GM12878 (cell line): ENCODE results near the gene RNU6-1. TPM values are rescaled to one million over a fixed set of nuclear protein-coding genes. Genes with fewer than 3 reads are reported as not detected.

Experiments used
- ATF2 ChIP-seq: IDR thresholded peaks from 2 replicates; pipeline ENCODE4 v1.6.1; 2012; ENCODE audit warnings: low read length, inconsistent platforms
- BMI1 ChIP-seq: fragments of 450-650 bp; IDR thresholded peaks from 2 replicates; pipeline ENCODE4 v1.6.1; 2016; ENCODE audit warnings: mild to moderate bottlenecking, moderate library complexity, borderline replicate concordance
- CHD2 ChIP-seq: IDR thresholded peaks from 2 replicates; pipeline ENCODE4 v1.6.1; 2011; ENCODE audit warnings: low read depth, low read length, improper control_type of control experiment, borderline replicate concordance
- CUX1 ChIP-seq: IDR thresholded peaks from 2 replicates; pipeline ENCODE4 v1.6.1; 2012; ENCODE audit warnings: improper control_type of control experiment, low read depth, low read length; ENCODE audit not compliant: insufficient replicate concordance
- E2F8 ChIP-seq: fragments of 450-650 bp; IDR thresholded peaks from 2 replicates; pipeline ENCODE4 v1.6.1; 2018; ENCODE audit warnings: mild to moderate bottlenecking, low read depth, moderate library complexity; ENCODE audit not compliant: partially characterized antibody
- FOXK2 ChIP-seq: fragments of 450-650 bp; IDR thresholded peaks from 2 replicates; pipeline ENCODE4 v1.6.1; 2017; ENCODE audit warnings: mild to moderate bottlenecking, moderate library complexity
- IKZF1 ChIP-seq: fragments of 450-650 bp; conservative IDR thresholded peaks from 2 replicates; pipeline ENCODE4 v1.6.1; 2017; ENCODE audit warnings: antibody characterized with exemption, mild to moderate bottlenecking
- MEF2B ChIP-seq: fragments of 450-650 bp; IDR thresholded peaks from 2 replicates; pipeline ENCODE4 v1.6.1; 2018; ENCODE audit warnings: mild to moderate bottlenecking, moderate library complexity; ENCODE audit not compliant: partially characterized antibody, poor library complexity, severe bottlenecking
- NFXL1 ChIP-seq: fragments of 450-650 bp; IDR thresholded peaks from 2 replicates; pipeline ENCODE4 v1.6.1; 2017; ENCODE audit warnings: antibody characterized with exemption, mild to moderate bottlenecking, borderline replicate concordance
- NFYB ChIP-seq: IDR thresholded peaks from 2 replicates; pipeline ENCODE4 v1.6.1; 2011; ENCODE audit warnings: low read depth, mild to moderate bottlenecking, low read length, improper control_type of control experiment, moderate library complexity; ENCODE audit not compliant: insufficient read depth
- PBX3 ChIP-seq: IDR thresholded peaks from 2 replicates; pipeline ENCODE4 v1.6.1; 2011; ENCODE audit warnings: mild to moderate bottlenecking, low read depth, low read length, moderate library complexity; ENCODE audit not compliant: insufficient replicate concordance
- SMAD5 ChIP-seq: IDR thresholded peaks from 2 replicates; pipeline ENCODE4 v1.6.1; 2016; ENCODE audit warnings: antibody characterized with exemption, low read depth
- SREBF2 ChIP-seq: IDR thresholded peaks from 2 replicates; pipeline ENCODE4 v1.6.1; 2012; ENCODE audit warnings: mild to moderate bottlenecking, low read length
- YBX1 ChIP-seq: fragments of 450-650 bp; IDR thresholded peaks from 2 replicates; pipeline ENCODE4 v1.6.1; 2016; ENCODE audit warnings: antibody characterized with exemption
- ZNF592 ChIP-seq: fragments of 450-650 bp; IDR thresholded peaks from 2 replicates; pipeline ENCODE4 v1.6.1; 2017; ENCODE audit warnings: mild to moderate bottlenecking, moderate library complexity
- polyA plus RNA-seq, 11 experiments: library from polyadenylated mRNA; depleted of rRNA in 4 of 11; unstranded in 6 of 11; stranded (reverse) in 5 of 11; fragments of >200 nt; fragmentation: Nextera tagmentation in 4 of 11; fragmentation: Illumina TruSeq in 1 of 11; extraction: Ambion mirVana in 4 of 11; extraction: Trizol in 1 of 11; gene quantifications; 1 replicate in 1 of 11; 2 replicates in 10 of 11; pipeline versions ENCODE4 v1.2.1 to v1.2.3, GENCODE V29; 2011 to 2016; ENCODE audit warnings: inconsistent platforms in 2 of 11, missing spikeins in 2 of 11, low read depth in 1 of 11
- total RNA-seq, 4 experiments: library from RNA; depleted of rRNA in 3 of 4; stranded (reverse); fragments of >200 nt in 3 of 4; fragmentation: Illumina TruSeq in 1 of 4; extraction: Trizol in 1 of 4; gene quantifications; 2 replicates each; pipeline versions ENCODE4 v1.2.1 to v1.2.3, GENCODE V29; 2013 to 2021

Gene RNU6-1
- total and polyA plus RNA-seq, 10 of the 15 experiments (the other 5 are each of a cell fraction or from before 2014, with no cell fraction given) = not detected

GRCh38 chr15:67855842-67856241 is 16.0 kb upstream of the RNU6-1 start (continued):
- TF ChIP-seq ATF2 (0 out of 2 replicates have a peak, but pooled peaks have one; percentile 40), E2F8 (no peak), ZNF592 (peak; percentile 58; the same call in 1 of the 2 replicates), SREBF2 (no peak), CHD2 (0 out of 2 replicates have a peak, but pooled peaks have one; percentile 31), IKZF1 (peak; percentile 46; the same call in 1 of the 2 replicates), FOXK2 (no peak), MEF2B (peak; percentile 96), NFYB (no peak), NFXL1 (no peak), SMAD5 (no peak), CUX1 (peak; percentile 73), PBX3 (no peak), YBX1 (no peak), BMI1 (no peak)
